ENCODE data around the gene AHCYL2.

DNA sequence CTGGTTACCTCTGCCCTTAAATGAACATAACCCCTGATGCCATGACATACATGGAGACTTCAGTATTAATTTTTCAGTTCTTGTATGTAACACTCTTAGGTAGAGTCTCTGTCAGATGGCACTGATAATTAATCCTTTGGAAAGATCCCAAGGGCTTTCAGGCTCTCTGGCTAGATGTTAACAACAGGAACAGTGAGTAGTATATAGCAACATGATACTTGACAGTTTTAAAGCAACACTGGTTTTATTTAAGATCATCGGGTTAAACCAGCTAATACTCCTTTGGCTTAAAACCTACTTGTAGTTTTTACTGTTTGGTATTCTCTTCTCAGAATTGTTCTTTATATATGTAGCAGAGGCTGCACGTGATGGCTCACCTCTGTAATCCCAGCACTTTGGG, 27.3 kb downstream of the AHCYL2 start:
- TF ChIP-seq TCF7 (CRISPR knock-in tag; IDR thresholded peaks at IDR 0.05; ENCODE audit: low read depth) (no peak), STAT6 (CRISPR knock-in tag; conservative IDR thresholded peaks at IDR 0.05; ENCODE audit: low read depth) (no peak), FOXK1 (CRISPR knock-in tag; IDR thresholded peaks at IDR 0.05) (no peak), ZNF423 (CRISPR knock-in tag; IDR thresholded peaks at IDR 0.05) (no peak), TEAD4 (CRISPR knock-in tag; IDR thresholded peaks at IDR 0.05) (no peak), SP1 (CRISPR knock-in tag; conservative IDR thresholded peaks at IDR 0.05) (no peak), CREM (CRISPR knock-in tag; IDR thresholded peaks at IDR 0.05) (no peak), GABPB1 (CRISPR knock-in tag; IDR thresholded peaks at IDR 0.05) (no peak)
- TF ChIP-seq, protein P1, sequence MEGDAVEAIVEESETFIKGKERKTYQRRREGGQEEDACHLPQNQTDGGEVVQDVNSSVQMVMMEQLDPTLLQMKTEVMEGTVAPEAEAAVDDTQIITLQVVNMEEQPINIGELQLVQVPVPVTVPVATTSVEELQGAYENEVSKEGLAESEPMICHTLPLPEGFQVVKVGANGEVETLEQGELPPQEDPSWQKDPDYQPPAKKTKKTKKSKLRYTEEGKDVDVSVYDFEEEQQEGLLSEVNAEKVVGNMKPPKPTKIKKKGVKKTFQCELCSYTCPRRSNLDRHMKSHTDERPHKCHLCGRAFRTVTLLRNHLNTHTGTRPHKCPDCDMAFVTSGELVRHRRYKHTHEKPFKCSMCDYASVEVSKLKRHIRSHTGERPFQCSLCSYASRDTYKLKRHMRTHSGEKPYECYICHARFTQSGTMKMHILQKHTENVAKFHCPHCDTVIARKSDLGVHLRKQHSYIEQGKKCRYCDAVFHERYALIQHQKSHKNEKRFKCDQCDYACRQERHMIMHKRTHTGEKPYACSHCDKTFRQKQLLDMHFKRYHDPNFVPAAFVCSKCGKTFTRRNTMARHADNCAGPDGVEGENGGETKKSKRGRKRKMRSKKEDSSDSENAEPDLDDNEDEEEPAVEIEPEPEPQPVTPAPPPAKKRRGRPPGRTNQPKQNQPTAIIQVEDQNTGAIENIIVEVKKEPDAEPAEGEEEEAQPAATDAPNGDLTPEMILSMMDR (IDR thresholded peaks at IDR 0.05) = no peak
